Measurements from ENCODE around the gene RFT1.

GRCh38 chr3:53159156-53160060, 29.2 kb upstream of the RFT1 start:
- TF ChIP-seq CTCF (IDR thresholded peaks at IDR 0.05) (no peak), EZH2 (IDR thresholded peaks at IDR 0.05) (no peak), EZH2phosphoT487 (IDR thresholded peaks at IDR 0.05) (no peak)

Data from neural progenitor cell (in vitro differentiated cells).